ENCODE measurements around the gene DPH2. TPM values are rescaled to one million over a fixed set of nuclear protein-coding genes. Genes with fewer than 3 reads are reported as not detected.

Gene DPH2
- total and polyA plus RNA-seq, 5 donors = 10.7 to 19.0 (median 14.3) TPM

- WGBS = 49% methylated on average over 5 of the region's 5 CpGs
- ATAC-seq (no peak), DNase-seq (no peak)
- Histone ChIP-seq H3K27ac (ENCODE audit: low read length) (no peak overlapping the region), H3K4me3 (ENCODE audit: low read length) (peak overlapping the region; percentile 87), H3K4me1 (ENCODE audit: control insufficient read depth, insufficient read depth, low read length) (peaks cover 5% of the 10 kb centered on the region), H3K9me3 (ENCODE audit: control insufficient read depth, low read length) (no peaks in the 10 kb centered on the region), H3K27me3 (ENCODE audit: control insufficient read depth, insufficient read depth) (no peaks in the 10 kb centered on the region)
- intact Hi-C loops (cut with DNase I) = no loop called here
Observed at GRCh38 chr1:43970502-43970901, 692 bp downstream of the DPH2 start.

- no peaks in the 10 kb centered on the region for H3K9me3 ChIP-seq (ENCODE audit: control insufficient read depth, low read length)
- no peak overlapping the region for H3K27ac ChIP-seq (ENCODE audit: low read length)
- H3K4me3 ChIP-seq (ENCODE audit: low read length) = no peak overlapping the region
- no peaks in the 10 kb centered on the region for H3K27me3 ChIP-seq (ENCODE audit: control insufficient read depth, insufficient read depth)
- H3K4me1 ChIP-seq (ENCODE audit: control insufficient read depth, insufficient read depth, low read length) = peaks cover 5% of the 10 kb centered on the region
- intact Hi-C loops (cut with DNase I) = no loop called here
- 91% methylated on average over 9 of the region's 9 CpGs for WGBS
- DNase-seq (no peak), ATAC-seq (no peak)
Observed at GRCh38 chr1:43970911-43971310, 1.1 kb downstream of the DPH2 start.

GRCh38 chr1:43971336-43971980 lies 1.6 kb downstream of the DPH2 start:
- no peak for ATAC-seq
- Histone ChIP-seq H3K4me1 (ENCODE audit: control insufficient read depth, insufficient read depth, low read length) (peaks cover 5% of the 10 kb centered on the region), H3K27me3 (ENCODE audit: control insufficient read depth, insufficient read depth) (no peaks in the 10 kb centered on the region)

GRCh38 chr1:43973981-43974442 lies 4.2 kb downstream of the DPH2 start:
- no peaks in the 10 kb centered on the region for H3K27me3 ChIP-seq (ENCODE audit: control insufficient read depth, insufficient read depth)
- WGBS = 43% methylated on average over 9 of the region's 9 CpGs
- no peaks in the 10 kb centered on the region for H3K9me3 ChIP-seq (ENCODE audit: control insufficient read depth, low read length)
- intact Hi-C loops (cut with DNase I) = no loop called here
- H3K27ac ChIP-seq (ENCODE audit: low read length) = peak overlapping the region; percentile 74
- peak overlapping the region; percentile 47 for H3K4me3 ChIP-seq (ENCODE audit: low read length)
- peaks cover 5% of the 10 kb centered on the region for H3K4me1 ChIP-seq (ENCODE audit: control insufficient read depth, insufficient read depth, low read length)
- DNase-seq (peak in 1 of 3 donors; percentile 48), ATAC-seq (no peak)

More at GRCh38 chr1:43971336-43971980, 1.6 kb downstream of the DPH2 start:
- WGBS = 97% methylated on average over 17 of the region's 17 CpGs
- intact Hi-C loops (cut with DNase I) = no loop called here
- H3K9me3 ChIP-seq (ENCODE audit: control insufficient read depth, low read length) = no peaks in the 10 kb centered on the region
- H3K4me3 ChIP-seq (ENCODE audit: low read length) = no peak overlapping the region
- peak in 1 of 3 donors; percentile 59 for DNase-seq
- H3K27ac ChIP-seq (ENCODE audit: low read length) = no peak overlapping the region

GRCh38 chr1:43974443-43975248 lies 4.8 kb downstream of the DPH2 start, which contains the start of gene ATP6V0B:
Gene ATP6V0B (plus strand): TSS chr1:43974960. CDS start chr1:43975041, 81 bp downstream.
- Histone ChIP-seq H3K4me3 (ENCODE audit: low read length) (peak within 1 kb of the TSS; percentile 64), H3K27ac (ENCODE audit: low read length) (peak within 1 kb of the TSS; percentile 77), H3K4me1 (ENCODE audit: control insufficient read depth, insufficient read depth, low read length) (peaks cover 5% of the 10 kb centered on the region), H3K27me3 (ENCODE audit: control insufficient read depth, insufficient read depth) (no peaks in the 10 kb centered on the region), H3K9me3 (ENCODE audit: control insufficient read depth, low read length) (no peaks in the 10 kb centered on the region)
- under 1% methylated on average over 93 of the region's 93 CpGs for WGBS
- ATAC-seq (peak; percentile 87 to 90), DNase-seq (peak; percentile 97 to 99 (median 99))
- intact Hi-C loops (cut with DNase I) = no loop called here

- H3K9me3 ChIP-seq (ENCODE audit: control insufficient read depth, low read length) = no peaks in the 10 kb centered on the region
- 2% methylated on average over 34 of the region's 34 CpGs for WGBS
- ATAC-seq (peak; percentile 5 to 10), DNase-seq (peak; percentile 68 to 87 (median 85))
- peak overlapping the region; percentile 64 for H3K4me3 ChIP-seq (ENCODE audit: low read length)
- intact Hi-C loops (cut with DNase I) = no loop called here
- peak overlapping the region; percentile 77 for H3K27ac ChIP-seq (ENCODE audit: low read length)
- H3K4me1 ChIP-seq (ENCODE audit: control insufficient read depth, insufficient read depth, low read length) = peaks cover 4% of the 10 kb centered on the region
- no peaks in the 10 kb centered on the region for H3K27me3 ChIP-seq (ENCODE audit: control insufficient read depth, insufficient read depth)
Observed at GRCh38 chr1:43975249-43975961, 5.6 kb downstream of the DPH2 start.

- ATAC-seq (no peak), DNase-seq (no peak)
- 83% methylated on average over 4 of the region's 4 CpGs for WGBS
- no peaks in the 10 kb centered on the region for H3K9me3 ChIP-seq (ENCODE audit: control insufficient read depth, low read length)
- H3K27ac ChIP-seq (ENCODE audit: low read length) = no peak overlapping the region
- intact Hi-C loops (cut with DNase I) = no loop called here
- H3K27me3 ChIP-seq (ENCODE audit: control insufficient read depth, insufficient read depth) = no peaks in the 10 kb centered on the region
- peaks cover 2% of the 10 kb centered on the region for H3K4me1 ChIP-seq (ENCODE audit: control insufficient read depth, insufficient read depth, low read length)
- H3K4me3 ChIP-seq (ENCODE audit: low read length) = peak overlapping the region; percentile 64
Observed at GRCh38 chr1:43976045-43976444, 6.2 kb downstream of the DPH2 start.

GRCh38 chr1:43976890-43977289 lies 7.1 kb downstream of the DPH2 start:
- Histone ChIP-seq H3K4me1 (ENCODE audit: control insufficient read depth, insufficient read depth, low read length) (peaks cover 2% of the 10 kb centered on the region), H3K4me3 (ENCODE audit: low read length) (no peak overlapping the region), H3K9me3 (ENCODE audit: control insufficient read depth, low read length) (no peaks in the 10 kb centered on the region), H3K27ac (ENCODE audit: low read length) (no peak overlapping the region), H3K27me3 (ENCODE audit: control insufficient read depth, insufficient read depth) (no peaks in the 10 kb centered on the region)
- intact Hi-C loops (cut with DNase I) = no loop called here
- ATAC-seq = no peak
- no peak for DNase-seq
- WGBS = 94% methylated on average over 8 of the region's 8 CpGs

GRCh38 chr1:43977376-43978263 lies 7.8 kb downstream of the DPH2 start:
- peaks cover 2% of the 10 kb centered on the region for H3K4me1 ChIP-seq (ENCODE audit: control insufficient read depth, insufficient read depth, low read length)
- ATAC-seq (no peak), DNase-seq (no peak)
- H3K27me3 ChIP-seq (ENCODE audit: control insufficient read depth, insufficient read depth) = no peaks in the 10 kb centered on the region
- WGBS = 88% methylated on average over 9 of the region's 9 CpGs
- intact Hi-C loops (cut with DNase I) = no loop called here
- H3K27ac ChIP-seq (ENCODE audit: low read length) = no peak overlapping the region
- no peak overlapping the region for H3K4me3 ChIP-seq (ENCODE audit: low read length)
- H3K9me3 ChIP-seq (ENCODE audit: control insufficient read depth, low read length) = no peaks in the 10 kb centered on the region

- Histone ChIP-seq H3K4me1 (ENCODE audit: control insufficient read depth, insufficient read depth, low read length) (peaks cover 2% of the 10 kb centered on the region), H3K27ac (ENCODE audit: low read length) (no peak overlapping the region), H3K27me3 (ENCODE audit: control insufficient read depth, insufficient read depth) (no peaks in the 10 kb centered on the region), H3K9me3 (ENCODE audit: control insufficient read depth, low read length) (no peaks in the 10 kb centered on the region), H3K4me3 (ENCODE audit: low read length) (no peak overlapping the region)
- DNase-seq = peak in 1 of 3 donors; percentile 21
- intact Hi-C loops (cut with DNase I) = no loop called here
- 69% methylated on average over 5 of the region's 5 CpGs for WGBS
- no peak for ATAC-seq
Observed at GRCh38 chr1:43978264-43978550, 8.4 kb downstream of the DPH2 start.
